Forelimb muscle (tissue), 1 donor: ENCODE data around the gene CELF2. TPM values are rescaled to one million over a fixed set of nuclear protein-coding genes. Genes with fewer than 3 reads are reported as not detected.

ENCODE experiments used
- DNase-seq: peaks from one replicate; pipeline ENCODE4 v3.0.0-alpha.2; 2013; ENCODE audit warnings: low read depth
- polyA plus RNA-seq: library from polyadenylated mRNA; unstranded; fragments of 120-200 nt; gene quantifications from one replicate; pipeline ENCODE4 v1.2.1, GENCODE V29; 2013; ENCODE audit not compliant: insufficient read length

CELF2 gene
- polyA plus RNA-seq, 1 donor = 70.1 TPM

GRCh38 chr10:11298116-11298515 lies 280.4 kb downstream of the CELF2 start:
- DNase-seq = no peak

DNA sequence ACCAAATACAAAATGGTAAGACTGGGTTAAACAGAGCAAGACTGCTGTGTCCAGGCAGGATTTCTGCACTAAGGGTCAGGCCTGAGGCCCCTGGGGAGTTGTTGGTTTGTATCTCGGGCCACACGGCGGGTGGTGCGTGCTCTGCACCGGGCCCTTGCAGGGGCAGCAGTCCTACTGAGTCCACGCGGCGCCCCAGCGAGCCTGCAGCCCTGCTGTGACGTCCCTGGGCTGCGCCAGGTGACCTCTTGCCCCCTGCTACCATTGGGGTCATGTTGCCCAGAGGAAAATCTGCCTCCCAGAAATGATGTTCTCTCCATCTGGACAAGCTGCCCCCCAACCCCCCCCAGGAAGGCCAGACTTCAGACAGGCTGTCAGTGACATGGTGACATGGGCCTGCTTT lies 281.5 kb downstream of the CELF2 start:
- DNase-seq = no peak

DNA sequence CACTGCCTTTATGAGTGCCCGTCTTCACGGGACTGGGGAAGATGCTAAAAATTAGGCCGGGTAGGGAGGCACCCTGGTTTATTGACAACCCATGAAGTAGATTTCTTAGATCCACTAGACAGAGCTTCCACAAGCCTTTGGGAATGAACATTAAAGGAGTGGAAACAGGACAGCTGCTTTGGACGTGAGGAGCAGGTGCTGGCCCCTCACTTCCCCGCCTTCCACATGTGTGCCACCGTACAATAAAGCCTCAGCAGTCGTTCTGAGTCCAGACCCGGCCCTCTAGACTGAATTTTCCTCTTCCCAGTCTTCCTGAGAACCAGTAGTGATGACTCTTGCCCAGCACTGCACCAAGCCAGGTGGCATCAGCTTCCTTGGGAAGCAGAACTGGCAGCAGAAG lies 282.4 kb downstream of the CELF2 start:
- no peak for DNase-seq

- DNase-seq = no peak
These were observed 282.9 kb downstream of the CELF2 start for GRCh38 chr10:11300563-11300962.

DNA sequence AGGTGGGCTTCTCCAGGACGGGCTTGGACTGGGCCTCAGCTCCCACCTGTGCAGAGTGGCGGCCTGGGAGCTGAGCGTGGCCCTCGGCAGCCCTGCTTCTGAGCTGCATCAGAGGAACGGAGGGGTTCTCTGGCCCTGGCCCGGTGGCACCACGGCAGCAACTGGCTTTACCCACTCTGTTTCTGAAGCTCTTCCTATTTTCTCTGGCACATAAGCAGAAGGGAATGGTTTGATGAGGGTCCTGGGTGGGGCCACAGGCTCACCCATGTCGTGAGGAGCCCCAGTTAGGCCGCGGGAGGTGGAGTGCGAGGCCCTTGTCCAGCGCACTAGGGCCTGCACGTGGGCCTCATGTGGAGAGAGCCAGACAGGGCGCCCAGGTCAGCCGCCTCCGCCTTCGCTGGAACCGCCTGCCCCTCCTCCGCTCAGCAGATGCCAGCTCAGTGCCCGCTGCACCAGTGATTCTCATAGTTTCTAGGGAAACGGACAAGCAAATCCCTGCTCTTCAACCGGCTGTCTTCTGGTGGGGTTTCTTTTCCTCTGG lies 284.0 kb downstream of the CELF2 start:
- no peak for DNase-seq

DNA sequence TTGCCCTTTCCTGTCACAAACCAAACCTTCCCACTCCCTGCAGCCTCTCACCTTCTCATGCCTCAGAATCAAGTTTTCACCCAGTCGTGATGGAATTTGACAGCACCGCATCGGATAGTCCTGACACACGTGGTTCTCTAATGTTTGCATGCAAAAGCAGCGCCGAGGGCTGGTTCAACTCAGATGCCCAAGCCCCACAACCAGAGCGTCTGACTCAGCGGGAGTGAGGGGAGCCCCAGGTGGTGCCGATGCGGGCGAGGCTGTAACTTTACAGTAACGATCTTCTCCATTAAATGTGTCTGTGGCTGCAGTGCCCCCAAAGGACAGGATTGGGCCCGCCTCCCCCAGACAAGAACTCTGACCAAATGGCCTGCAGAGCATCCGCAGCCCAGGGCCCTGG lies 284.5 kb downstream of the CELF2 start:
- DNase-seq = no peak

- DNase-seq = no peak
These were observed 285.9 kb downstream of the CELF2 start for GRCh38 chr10:11303361-11304170.

DNA sequence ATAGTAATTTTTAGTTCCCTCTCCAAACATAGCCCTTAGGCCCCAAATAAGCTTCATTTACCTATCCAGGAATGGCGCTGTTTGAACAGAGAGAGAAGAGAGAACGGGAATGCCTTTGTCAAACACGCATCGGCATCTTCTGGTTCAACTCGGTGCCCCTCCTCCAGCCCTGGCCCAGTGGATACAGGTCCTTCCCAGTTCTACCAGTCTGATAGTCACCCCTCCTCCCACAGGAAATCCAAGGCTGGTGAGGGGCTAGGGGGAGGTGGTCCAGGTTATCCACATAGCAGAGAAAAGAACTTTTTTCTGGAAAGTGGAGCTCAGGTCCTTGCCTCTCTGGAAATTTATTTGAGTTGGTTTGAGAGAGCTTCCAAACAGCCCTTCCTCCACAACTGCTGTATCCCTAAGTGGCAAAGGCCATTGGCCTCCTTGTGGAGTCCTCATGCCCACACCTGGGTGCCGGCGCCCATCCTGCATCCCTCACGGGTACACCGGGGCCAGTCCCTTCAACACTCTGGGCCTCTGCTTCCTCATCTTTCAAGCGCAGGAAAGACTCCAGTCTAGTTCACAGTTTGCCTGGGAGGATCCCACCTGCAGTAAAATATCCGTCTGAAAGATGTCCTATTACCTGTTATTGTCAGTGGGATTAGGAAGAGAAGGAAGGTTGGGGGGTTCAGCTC lies 287.4 kb downstream of the CELF2 start:
- DNase-seq = no peak

- DNase-seq = no peak
These were observed 288.3 kb downstream of the CELF2 start for GRCh38 chr10:11305825-11306593.

DNA sequence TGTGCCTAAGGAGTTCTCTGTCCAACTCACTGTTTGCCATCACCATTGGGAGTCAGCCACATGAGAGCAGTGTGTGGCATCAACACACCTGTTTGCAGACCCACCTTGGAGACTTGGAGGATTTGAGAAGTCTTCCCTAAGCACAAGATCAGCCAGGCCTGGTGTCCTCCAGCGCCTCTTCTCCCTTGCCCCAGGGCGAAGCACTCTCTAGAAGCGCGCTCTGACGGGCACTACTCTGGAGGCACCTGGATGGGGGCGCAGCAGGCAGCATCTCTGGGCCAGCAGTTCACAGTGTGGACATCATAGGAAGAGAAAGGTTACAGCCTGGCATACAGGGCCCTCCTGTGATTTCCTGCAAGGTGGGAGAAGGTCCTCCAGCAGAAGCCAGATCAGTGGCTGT lies 289.3 kb downstream of the CELF2 start:
- no peak for DNase-seq

DNA sequence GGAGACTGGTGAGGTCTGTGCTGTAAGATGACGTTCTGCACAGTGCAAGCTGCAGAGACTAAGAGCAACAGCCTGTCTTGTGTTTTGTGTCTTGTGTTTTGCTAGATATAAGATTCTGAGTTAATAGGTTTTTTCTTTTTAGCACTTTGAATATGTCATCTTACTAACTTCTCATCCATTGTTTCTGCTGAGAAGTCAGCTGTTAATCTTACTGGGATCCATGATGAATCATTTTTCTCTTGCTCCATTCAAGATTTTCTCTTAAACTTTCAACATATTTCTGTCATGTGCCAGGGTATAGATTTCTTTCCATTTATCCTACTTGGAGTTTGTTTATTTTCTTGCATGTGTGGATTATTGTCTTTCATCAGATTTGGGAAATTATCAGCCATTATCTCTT lies 290.3 kb downstream of the CELF2 start:
- no peak for DNase-seq

DNA sequence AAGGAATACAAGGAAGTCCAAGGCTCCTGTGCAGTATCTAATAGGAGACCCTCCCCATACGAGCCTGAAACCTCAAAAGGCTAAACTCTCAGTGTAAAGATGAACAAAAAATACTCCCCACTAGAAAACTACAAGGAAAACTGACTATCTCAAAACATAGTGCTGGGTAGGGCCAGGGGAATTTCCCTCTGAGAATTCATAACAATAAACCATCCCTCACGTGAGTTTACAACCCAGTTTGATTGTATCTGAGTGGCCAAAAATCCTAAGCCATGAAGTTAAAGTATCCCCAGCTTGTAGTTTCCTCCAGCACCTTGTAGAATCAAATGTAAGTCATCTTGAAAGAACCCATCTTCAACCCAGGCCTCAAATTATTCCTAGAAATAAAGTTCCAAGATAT lies 293.4 kb downstream of the CELF2 start:
- no peak for DNase-seq

DNA sequence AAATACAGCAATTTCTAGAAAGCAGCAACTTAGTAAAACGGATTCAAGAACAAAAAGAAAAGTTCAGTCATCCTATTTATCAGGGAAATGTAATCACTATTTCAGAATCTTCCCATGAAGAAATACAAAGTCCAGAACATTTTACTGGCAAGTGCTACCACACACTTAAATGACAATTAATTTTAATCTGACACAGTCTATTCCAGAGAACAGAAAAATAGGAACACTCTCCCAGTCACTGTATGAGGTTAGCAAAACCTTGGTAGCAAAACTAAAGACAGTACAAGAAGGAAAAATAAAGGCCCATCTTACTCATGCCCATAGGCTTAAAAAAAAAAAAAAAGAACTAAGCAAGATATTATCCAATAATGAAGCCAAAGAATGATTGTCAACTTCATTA lies 295.8 kb downstream of the CELF2 start:
- no peak for DNase-seq

- DNase-seq = no peak
These were observed 300.4 kb downstream of the CELF2 start for GRCh38 chr10:11317936-11318670.

GRCh38 chr10:11318826-11319598 lies 301.3 kb downstream of the CELF2 start:
- DNase-seq = no peak

- no peak for DNase-seq
These were observed 302.4 kb downstream of the CELF2 start for GRCh38 chr10:11319990-11320602.

DNA sequence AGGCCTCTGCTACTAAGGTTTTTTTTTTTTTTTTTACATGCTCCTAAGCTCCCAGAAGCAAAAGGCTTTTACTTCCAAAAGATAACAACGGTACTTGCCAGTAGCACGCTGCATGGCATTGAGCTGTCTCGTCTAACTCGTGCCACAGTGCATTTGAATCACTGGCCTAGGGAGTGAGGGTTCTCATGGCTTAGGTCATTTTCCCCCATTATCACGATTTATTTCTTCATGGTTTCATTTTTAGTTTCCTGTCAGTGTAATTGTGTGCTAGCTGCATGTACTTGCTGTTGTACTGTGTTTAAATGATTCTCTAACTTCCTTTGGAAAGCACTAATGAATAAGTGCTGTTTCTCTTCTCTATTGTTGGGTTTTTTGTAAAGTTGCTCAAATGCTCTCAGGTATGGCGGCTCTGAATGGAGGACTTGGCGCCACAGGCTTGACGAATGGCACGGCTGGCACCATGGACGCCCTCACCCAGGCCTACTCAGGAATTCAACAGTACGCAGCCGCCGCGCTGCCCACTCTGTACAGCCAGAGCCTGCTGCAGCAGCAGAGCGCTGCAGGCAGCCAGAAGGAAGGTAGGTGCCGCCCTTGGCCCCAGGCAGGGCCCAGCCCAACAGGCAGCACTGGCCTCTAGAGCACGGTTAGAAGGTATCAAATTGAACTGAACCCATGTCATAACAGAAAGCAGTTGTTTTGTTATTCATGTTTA lies 303.3 kb downstream of the CELF2 start:
- no peak for DNase-seq

DNA sequence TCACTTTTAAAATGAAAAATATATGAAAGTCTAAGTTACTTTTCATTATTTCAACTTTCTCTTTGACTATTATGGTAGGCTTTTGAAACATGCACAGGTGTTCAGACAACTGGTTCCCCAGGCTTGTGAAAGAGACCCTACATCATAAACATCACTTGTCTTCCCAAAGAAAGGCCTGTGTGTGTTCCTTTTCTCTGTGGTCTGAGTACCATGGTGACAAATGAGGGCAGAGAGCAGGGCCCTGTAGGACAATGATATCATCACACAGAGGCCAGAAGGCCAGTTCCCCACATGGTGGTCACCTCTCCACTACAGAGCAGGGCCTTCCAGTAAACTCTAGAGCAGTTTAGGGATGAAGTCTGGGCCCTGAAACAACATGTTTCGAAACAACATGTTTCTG lies 305.0 kb downstream of the CELF2 start:
- DNase-seq = no peak

DNA sequence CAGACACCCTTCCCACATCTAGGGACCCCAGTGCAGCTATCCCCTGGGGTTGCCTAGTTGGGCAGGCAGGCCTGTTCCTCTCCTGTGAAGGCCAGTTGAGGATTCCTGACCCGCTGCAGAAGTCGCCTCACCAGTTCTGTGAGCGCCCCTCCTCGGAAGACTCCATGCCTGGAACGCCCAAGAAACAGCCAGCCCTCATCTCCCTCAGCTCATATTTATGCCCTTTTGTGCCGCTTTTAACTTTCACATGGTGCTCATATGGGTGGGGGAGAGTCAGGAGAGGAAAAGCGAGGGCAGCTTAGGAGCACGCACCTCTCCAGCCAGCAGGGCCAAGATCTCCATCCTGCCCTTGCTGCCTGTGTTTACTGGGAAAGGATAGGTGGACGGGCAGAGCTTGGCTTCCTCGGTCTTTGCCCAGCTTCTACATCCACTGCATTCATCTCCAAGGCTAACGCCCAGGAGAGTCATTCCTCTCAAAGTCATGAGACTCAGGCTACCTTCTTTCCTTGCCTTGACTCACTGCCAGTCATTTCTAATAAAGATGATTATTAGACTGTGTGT lies 307.2 kb downstream of the CELF2 start:
- no peak for DNase-seq
